ENCODE results near the gene BMERB1.

Gene BMERB1

DNA sequence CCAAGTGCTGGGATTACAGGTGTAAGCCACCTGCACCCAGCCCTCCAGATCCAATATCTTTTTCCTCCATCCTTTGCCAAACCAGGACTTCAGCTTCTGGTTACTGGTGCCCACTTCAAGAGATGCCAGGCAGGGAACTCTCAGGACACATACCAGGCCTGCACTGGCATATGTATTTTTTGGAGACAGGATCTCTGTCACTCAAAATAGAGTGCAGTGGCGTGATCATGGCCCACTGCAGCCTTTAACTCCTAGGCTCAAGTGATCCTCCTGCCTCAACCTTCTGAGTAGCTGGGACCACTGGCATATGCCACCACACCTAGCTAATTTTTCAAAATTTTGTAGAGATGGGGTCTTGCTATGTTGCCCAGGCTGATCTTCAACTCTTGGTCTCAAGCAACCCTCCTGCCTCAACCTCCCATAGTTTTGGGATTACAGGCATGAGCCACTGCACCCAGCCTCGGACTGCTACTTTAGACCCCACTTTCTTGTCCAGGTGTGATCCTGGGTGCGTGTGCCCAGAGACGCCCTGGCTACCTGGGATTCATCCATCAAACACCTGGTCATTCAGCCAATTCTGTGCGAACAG lies 55.8 kb downstream of the BMERB1 start:
- Histone ChIP-seq H3K27ac (no peak overlapping the region), H3K36me3 (no peaks in the 10 kb centered on the region), H3K4me3 (ENCODE audit: low read depth, low read length) (no peak overlapping the region), H3K9me3 (ENCODE audit: severe bottlenecking) (peaks cover 3% of the 10 kb centered on the region), H3K27me3 (ENCODE audit: insufficient read depth, low read depth, severe bottlenecking) (no peaks in the 10 kb centered on the region)
- no peak for DNase-seq
- TF ChIP-seq, protein P1, sequence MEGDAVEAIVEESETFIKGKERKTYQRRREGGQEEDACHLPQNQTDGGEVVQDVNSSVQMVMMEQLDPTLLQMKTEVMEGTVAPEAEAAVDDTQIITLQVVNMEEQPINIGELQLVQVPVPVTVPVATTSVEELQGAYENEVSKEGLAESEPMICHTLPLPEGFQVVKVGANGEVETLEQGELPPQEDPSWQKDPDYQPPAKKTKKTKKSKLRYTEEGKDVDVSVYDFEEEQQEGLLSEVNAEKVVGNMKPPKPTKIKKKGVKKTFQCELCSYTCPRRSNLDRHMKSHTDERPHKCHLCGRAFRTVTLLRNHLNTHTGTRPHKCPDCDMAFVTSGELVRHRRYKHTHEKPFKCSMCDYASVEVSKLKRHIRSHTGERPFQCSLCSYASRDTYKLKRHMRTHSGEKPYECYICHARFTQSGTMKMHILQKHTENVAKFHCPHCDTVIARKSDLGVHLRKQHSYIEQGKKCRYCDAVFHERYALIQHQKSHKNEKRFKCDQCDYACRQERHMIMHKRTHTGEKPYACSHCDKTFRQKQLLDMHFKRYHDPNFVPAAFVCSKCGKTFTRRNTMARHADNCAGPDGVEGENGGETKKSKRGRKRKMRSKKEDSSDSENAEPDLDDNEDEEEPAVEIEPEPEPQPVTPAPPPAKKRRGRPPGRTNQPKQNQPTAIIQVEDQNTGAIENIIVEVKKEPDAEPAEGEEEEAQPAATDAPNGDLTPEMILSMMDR (IDR thresholded peaks at IDR 0.05; ENCODE audit: low read depth, low read length): no peak

DNA sequence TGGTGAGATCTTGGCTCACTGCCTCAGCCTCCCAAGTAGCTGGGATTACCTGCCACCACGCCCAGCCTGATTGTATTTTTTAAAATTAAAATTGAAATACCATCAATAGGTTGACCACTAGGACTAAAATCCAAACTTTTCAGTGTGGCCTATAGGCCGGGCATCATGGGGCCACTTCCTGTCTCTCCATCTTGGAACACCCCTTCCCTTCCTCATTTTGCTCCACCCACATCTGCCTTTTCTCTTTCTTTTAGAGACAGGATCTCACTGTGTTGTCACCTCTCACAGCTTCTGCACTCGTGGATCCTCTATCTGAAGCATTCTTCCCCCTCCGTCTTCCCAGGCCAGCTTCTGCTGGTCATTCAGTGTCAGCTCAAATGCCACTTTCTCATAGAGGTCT lies 57.0 kb downstream of the BMERB1 start:
- TF ChIP-seq, protein P1 (IDR thresholded peaks at IDR 0.05; ENCODE audit: low read depth, low read length): no peak
- Histone ChIP-seq H3K4me3 (ENCODE audit: low read depth, low read length) (no peak overlapping the region), H3K27ac (no peak overlapping the region), H3K9me3 (ENCODE audit: severe bottlenecking) (peaks cover 3% of the 10 kb centered on the region), H3K36me3 (no peaks in the 10 kb centered on the region), H3K27me3 (ENCODE audit: insufficient read depth, low read depth, severe bottlenecking) (no peaks in the 10 kb centered on the region)
- no peak for DNase-seq

DNA sequence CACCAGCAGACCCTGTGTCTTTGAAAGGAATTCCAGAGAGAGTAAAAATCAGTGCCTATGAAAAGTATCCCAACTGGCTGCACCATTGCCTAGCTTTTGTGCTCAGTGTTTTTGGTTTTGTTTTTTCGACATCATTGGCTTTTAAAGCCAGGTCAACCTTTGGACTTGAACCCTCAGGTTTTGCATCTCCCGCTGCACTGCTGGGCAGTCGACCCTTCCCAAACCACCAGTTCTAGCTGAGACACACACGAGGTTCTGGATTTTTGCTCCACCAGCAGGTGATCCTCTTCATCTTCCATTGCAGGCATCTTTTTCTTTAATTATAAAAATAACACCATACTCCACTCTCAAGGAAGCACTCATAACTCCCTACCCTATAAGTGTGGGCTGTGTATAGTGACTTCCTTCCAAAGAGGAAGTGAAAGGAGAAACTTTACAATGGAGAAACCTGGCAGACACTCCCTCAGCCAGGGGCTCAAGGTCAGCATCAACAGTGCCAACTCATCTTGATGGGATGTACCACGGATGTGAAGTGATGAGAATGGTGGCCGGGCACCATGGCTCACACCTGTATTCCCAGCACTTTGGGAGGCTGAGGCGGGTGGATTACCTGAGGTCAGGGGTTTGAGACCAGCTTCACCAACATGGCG lies 57.8 kb downstream of the BMERB1 start:
- no peak for DNase-seq
- TF ChIP-seq, protein P1 (IDR thresholded peaks at IDR 0.05; ENCODE audit: low read depth, low read length): no peak

GRCh38 chr16:15493466-15494180 lies 59.2 kb downstream of the BMERB1 start:
- Histone ChIP-seq H3K4me3 (ENCODE audit: low read depth, low read length) (peak overlapping the region; percentile 36), H3K27ac (peak overlapping the region; percentile 91), H3K36me3 (no peaks in the 10 kb centered on the region), H3K9me3 (ENCODE audit: severe bottlenecking) (peaks cover 3% of the 10 kb centered on the region), H3K27me3 (ENCODE audit: insufficient read depth, low read depth, severe bottlenecking) (no peaks in the 10 kb centered on the region)
- TF ChIP-seq, protein P1 (IDR thresholded peaks at IDR 0.05; ENCODE audit: low read depth, low read length): no peak
- DNase-seq: peak; percentile 69

More for the DNA sequence above, 57.8 kb downstream of the BMERB1 start:
- no peak overlapping the region for H3K4me3 ChIP-seq (ENCODE audit: low read depth, low read length)
- H3K27ac ChIP-seq: peak overlapping the region; percentile 91; the same call in 1 of the 2 replicates
- no peaks in the 10 kb centered on the region for H3K27me3 ChIP-seq (ENCODE audit: insufficient read depth, low read depth, severe bottlenecking)
- no peaks in the 10 kb centered on the region for H3K36me3 ChIP-seq
- H3K9me3 ChIP-seq (ENCODE audit: severe bottlenecking): peaks cover 3% of the 10 kb centered on the region

DNA sequence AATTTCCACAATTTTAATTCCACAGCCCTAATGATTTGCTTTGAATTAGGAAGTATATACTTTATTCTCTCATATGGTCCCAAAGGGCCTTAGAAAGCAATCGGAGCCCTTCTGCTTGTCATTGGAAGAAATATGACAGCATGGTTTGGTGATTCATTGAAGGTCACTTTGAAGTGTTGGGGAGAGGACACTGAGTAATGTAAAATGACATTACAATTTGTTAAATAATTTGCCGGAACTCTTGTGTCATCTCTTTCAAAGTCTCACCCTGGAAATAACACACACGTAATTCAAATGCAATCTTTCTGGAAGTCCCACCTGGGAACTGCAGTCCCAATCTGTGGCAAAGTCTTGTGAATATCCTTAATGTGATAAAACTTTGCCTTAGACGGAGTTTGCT lies 59.8 kb downstream of the BMERB1 start:
- Histone ChIP-seq H3K9me3 (ENCODE audit: severe bottlenecking) (peaks cover 3% of the 10 kb centered on the region), H3K27me3 (ENCODE audit: insufficient read depth, low read depth, severe bottlenecking) (no peaks in the 10 kb centered on the region), H3K27ac (peak overlapping the region; percentile 91), H3K4me3 (ENCODE audit: low read depth, low read length) (no peak overlapping the region), H3K36me3 (no peaks in the 10 kb centered on the region)
- no peak for DNase-seq
- TF ChIP-seq, protein P1 (IDR thresholded peaks at IDR 0.05; ENCODE audit: low read depth, low read length): no peak
